Measurements from ENCODE around the gene RAVER1.

DNA sequence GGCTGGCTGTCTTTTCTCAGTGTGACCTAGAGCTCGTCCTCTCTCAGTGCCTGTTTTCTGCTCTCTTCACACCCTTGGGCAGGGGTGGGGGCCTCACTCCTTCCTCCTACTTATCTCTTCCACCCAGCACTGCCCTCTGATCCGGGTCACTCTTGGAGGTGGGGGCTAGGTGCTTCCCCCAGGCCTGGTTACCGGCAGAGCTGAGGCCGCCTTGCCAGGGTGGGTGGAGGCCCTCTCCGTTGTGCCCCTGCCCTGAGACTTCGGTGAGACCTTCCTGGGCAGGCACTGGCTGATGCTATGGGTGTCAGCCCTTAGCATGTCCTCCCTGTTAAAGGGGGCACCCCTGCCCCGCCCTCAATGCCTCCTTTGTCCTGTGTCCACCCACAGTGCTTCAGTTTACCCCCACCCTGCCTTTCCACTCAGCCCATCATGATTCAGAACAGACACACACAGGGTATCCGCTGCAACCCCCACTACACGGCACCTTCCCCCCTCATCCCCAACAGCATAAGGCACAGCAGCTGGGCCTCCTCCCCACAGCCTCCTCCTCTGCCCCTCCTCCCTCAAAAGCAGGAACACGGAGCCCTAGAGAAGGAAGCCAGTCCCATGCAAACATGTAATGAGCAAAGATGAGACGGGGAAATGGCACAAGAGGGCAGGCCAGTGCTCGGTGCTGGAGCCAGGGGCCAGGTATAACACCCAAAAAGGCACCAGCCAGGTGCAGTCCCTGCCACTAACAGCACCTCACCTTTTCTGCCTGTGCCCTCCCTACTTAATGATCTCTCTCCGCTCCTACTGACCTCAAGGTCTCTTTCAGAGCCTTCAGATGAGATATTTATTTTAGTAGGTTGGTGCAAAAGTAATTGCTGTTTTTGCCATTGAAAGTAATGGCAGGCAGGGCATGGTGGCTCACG is 33.5 kb downstream of the RAVER1 start:
- TF ChIP-seq POLR2A (IDR thresholded peaks at IDR 0.05) (no peak), EP300 (IDR thresholded peaks at IDR 0.05) (no peak)
- TF ChIP-seq, protein P1, sequence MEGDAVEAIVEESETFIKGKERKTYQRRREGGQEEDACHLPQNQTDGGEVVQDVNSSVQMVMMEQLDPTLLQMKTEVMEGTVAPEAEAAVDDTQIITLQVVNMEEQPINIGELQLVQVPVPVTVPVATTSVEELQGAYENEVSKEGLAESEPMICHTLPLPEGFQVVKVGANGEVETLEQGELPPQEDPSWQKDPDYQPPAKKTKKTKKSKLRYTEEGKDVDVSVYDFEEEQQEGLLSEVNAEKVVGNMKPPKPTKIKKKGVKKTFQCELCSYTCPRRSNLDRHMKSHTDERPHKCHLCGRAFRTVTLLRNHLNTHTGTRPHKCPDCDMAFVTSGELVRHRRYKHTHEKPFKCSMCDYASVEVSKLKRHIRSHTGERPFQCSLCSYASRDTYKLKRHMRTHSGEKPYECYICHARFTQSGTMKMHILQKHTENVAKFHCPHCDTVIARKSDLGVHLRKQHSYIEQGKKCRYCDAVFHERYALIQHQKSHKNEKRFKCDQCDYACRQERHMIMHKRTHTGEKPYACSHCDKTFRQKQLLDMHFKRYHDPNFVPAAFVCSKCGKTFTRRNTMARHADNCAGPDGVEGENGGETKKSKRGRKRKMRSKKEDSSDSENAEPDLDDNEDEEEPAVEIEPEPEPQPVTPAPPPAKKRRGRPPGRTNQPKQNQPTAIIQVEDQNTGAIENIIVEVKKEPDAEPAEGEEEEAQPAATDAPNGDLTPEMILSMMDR (IDR thresholded peaks at IDR 0.05) = no peak
